Breast epithelium (tissue), 4 donors: ENCODE results near the gene SAT1. TPM values are rescaled to one million over a fixed set of nuclear protein-coding genes. Genes with fewer than 3 reads are reported as not detected.
A peak's percentile ranks its signal among the peaks of the same experiment; 100 is the strongest.

Experiments
- DNase-seq, 2 donors: peaks; one replicate each; pipeline ENCODE4 v3.0.0-alpha.2; 2019; ENCODE audit warnings: low spot score in 2 of 2
- H3K27ac ChIP-seq, 2 donors: fragments of 200-600 bp; sonication (generic) in 1 of 2; one replicate each; pipeline ENCODE4 v1.5.1; 2016 to 2019; ENCODE audit warnings: mild to moderate bottlenecking in 1 of 2
- H3K27me3 ChIP-seq, 2 donors: fragments of 200-600 bp; sonication (generic) in 1 of 2; one replicate each; pipeline versions ENCODE4 v1.5.1 to v1.6.0; 2017 to 2019; ENCODE audit warnings: control low read depth in 1 of 2, mild to moderate bottlenecking in 1 of 2
- H3K36me3 ChIP-seq: fragments of 200-600 bp; one replicate; pipeline ENCODE4 v1.5.1; 2019
- H3K4me1 ChIP-seq, 2 donors: fragments of 200-600 bp; sonication (generic); one replicate each; pipeline ENCODE4 v1.5.1; 2016 to 2019; ENCODE audit warnings: control low read depth in 1 of 2
- H3K4me3 ChIP-seq, 3 donors: fragments of 200-600 bp; sonication (generic); 1 replicate in 2 of 3; 2 replicates in 1 of 3; pipeline ENCODE4 v1.5.1; 2016 to 2019; ENCODE audit warnings: mild to moderate bottlenecking in 3 of 3, moderate library complexity in 2 of 3
- H3K9me3 ChIP-seq, 2 donors: fragments of 200-600 bp; sonication (generic) in 1 of 2; one replicate each; pipeline ENCODE4 v1.5.1; 2016 to 2019; ENCODE audit warnings: control low read depth in 1 of 2
- POLR2A ChIP-seq: fragments of 450-650 bp; IDR thresholded peaks from one replicate; pipeline ENCODE4 v1.6.1; 2016; ENCODE audit warnings: antibody characterized with exemption, mild to moderate bottlenecking, moderate library complexity
- POLR2AphosphoS5 ChIP-seq, 3 donors: sonication (generic); formaldehyde crosslinking; IDR thresholded peaks; one replicate each; pipeline ENCODE4 v1.6.1; 2017; ENCODE audit warnings: antibody characterized with exemption in 3 of 3
- intact Hi-C: fragments of 100-400 bp; cut with DNase I; formaldehyde crosslinking; loops from one replicate; pipeline ENCODE4 v1.15.1; 2023; ENCODE audit warnings: low total_unique reads
- total RNA-seq, 3 donors: library from RNA; depleted of rRNA; stranded (reverse); fragments of >200 nt; gene quantifications; one replicate each; pipeline ENCODE4 v1.1.0, GENCODE V29; 2016
- TF ChIP-seq, protein P1 (sequence below), 3 donors: fragments of 450-650 bp; IDR thresholded peaks; one replicate each; pipeline ENCODE4 v1.5.1; 2016 to 2017; ENCODE audit warnings: antibody characterized with exemption in 3 of 3, mild to moderate bottlenecking in 3 of 3, moderate library complexity in 3 of 3

SAT1 gene
- total RNA-seq, 3 donors from 2014 or later, result 980 to 1,359 (median 1,246) TPM

GRCh38 chrX:23792861-23793553, 10.0 kb downstream of the SAT1 start:
- intact Hi-C loops, result no loop called here
- TF ChIP-seq, protein P1, sequence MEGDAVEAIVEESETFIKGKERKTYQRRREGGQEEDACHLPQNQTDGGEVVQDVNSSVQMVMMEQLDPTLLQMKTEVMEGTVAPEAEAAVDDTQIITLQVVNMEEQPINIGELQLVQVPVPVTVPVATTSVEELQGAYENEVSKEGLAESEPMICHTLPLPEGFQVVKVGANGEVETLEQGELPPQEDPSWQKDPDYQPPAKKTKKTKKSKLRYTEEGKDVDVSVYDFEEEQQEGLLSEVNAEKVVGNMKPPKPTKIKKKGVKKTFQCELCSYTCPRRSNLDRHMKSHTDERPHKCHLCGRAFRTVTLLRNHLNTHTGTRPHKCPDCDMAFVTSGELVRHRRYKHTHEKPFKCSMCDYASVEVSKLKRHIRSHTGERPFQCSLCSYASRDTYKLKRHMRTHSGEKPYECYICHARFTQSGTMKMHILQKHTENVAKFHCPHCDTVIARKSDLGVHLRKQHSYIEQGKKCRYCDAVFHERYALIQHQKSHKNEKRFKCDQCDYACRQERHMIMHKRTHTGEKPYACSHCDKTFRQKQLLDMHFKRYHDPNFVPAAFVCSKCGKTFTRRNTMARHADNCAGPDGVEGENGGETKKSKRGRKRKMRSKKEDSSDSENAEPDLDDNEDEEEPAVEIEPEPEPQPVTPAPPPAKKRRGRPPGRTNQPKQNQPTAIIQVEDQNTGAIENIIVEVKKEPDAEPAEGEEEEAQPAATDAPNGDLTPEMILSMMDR (IDR thresholded peaks at IDR 0.05), result no peak
- TF ChIP-seq POLR2AphosphoS5 (IDR thresholded peaks at IDR 0.05), result no peak
- TF ChIP-seq POLR2A, result no peak
- Histone ChIP-seq H3K27me3 (peaks cover 0 to 18% of the 10 kb centered on the region in 2 donors), H3K4me3 (no peak overlapping the region), H3K9me3 (no peaks in the 10 kb centered on the region), H3K27ac (no peak overlapping the region), H3K36me3 (no peaks in the 10 kb centered on the region), H3K4me1 (no peaks in the 10 kb centered on the region)
- DNase-seq, result no peak

- Histone ChIP-seq H3K36me3 (no peaks in the 10 kb centered on the region), H3K27ac (no peak overlapping the region), H3K4me1 (no peaks in the 10 kb centered on the region), H3K27me3 (peaks cover 0 to 18% of the 10 kb centered on the region in 2 donors), H3K9me3 (no peaks in the 10 kb centered on the region), H3K4me3 (no peak overlapping the region)
- intact Hi-C loops, result no loop called here
- TF ChIP-seq, protein P1 (IDR thresholded peaks at IDR 0.05), result no peak
- no peak for TF ChIP-seq POLR2AphosphoS5 (IDR thresholded peaks at IDR 0.05)
- TF ChIP-seq POLR2A, result no peak
- DNase-seq, result no peak
Observed at GRCh38 chrX:23795221-23795620, 12.2 kb downstream of the SAT1 start.

- H3K27me3 ChIP-seq, result peaks cover 0 to 14% of the 10 kb centered on the region in 2 donors
- H3K27ac ChIP-seq, result peak overlapping the region; percentile 69 to 72
- no peaks in the 10 kb centered on the region for H3K36me3 ChIP-seq
- H3K4me1 ChIP-seq, result no peaks in the 10 kb centered on the region
- TF ChIP-seq POLR2A (no peak), POLR2AphosphoS5 (IDR thresholded peaks at IDR 0.05) (no peak)
- TF ChIP-seq, protein P1 (IDR thresholded peaks at IDR 0.05), result peak in 1 of 3 donors; percentile 31
- intact Hi-C loops, result no loop called here
- no peaks in the 10 kb centered on the region for H3K9me3 ChIP-seq
- DNase-seq, result peak in 1 of 2 donors; percentile 54
- H3K4me3 ChIP-seq, result no peak overlapping the region
Observed at GRCh38 chrX:23797371-23798128, 14.6 kb downstream of the SAT1 start.

GRCh38 chrX:23799469-23800065, 16.6 kb downstream of the SAT1 start:
- peaks cover 0 to 7% of the 10 kb centered on the region in 2 donors for H3K27me3 ChIP-seq
- no peak overlapping the region for H3K27ac ChIP-seq
- TF ChIP-seq, protein P1 (IDR thresholded peaks at IDR 0.05), result no peak
- no peak for TF ChIP-seq POLR2AphosphoS5 (IDR thresholded peaks at IDR 0.05)
- TF ChIP-seq POLR2A, result no peak
- no peak for DNase-seq
- intact Hi-C loops, result no loop called here
- H3K4me3 ChIP-seq, result no peak overlapping the region
- H3K36me3 ChIP-seq, result no peaks in the 10 kb centered on the region
- H3K9me3 ChIP-seq, result no peaks in the 10 kb centered on the region
- no peaks in the 10 kb centered on the region for H3K4me1 ChIP-seq

DNA sequence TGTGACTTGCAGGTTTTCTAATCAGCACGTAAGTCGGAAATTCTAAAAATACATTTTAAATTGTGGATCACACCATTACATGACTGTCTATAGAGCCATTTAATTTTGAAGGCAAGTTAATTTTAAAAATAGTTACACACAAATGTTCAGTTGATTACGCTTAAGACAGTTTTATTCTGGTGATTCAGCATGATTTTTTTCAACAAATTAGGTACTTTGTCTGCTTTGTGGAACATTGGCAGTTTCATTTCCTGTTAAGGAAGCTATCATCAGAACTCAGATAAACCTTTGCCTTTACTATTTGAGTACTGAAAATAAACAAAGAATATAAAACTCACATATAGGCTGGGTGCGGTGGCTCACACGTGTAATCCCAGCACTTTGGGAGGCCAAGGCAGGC, 19.5 kb downstream of the SAT1 start:
- Histone ChIP-seq H3K27me3 (no peaks in the 10 kb centered on the region), H3K4me3 (no peak overlapping the region), H3K36me3 (no peaks in the 10 kb centered on the region), H3K27ac (no peak overlapping the region), H3K9me3 (no peaks in the 10 kb centered on the region), H3K4me1 (no peaks in the 10 kb centered on the region)
- TF ChIP-seq POLR2AphosphoS5 (IDR thresholded peaks at IDR 0.05) (no peak), POLR2A (no peak)
- TF ChIP-seq, protein P1 (IDR thresholded peaks at IDR 0.05), result no peak
- no peak for DNase-seq
- intact Hi-C loops, result no loop called here
